GM12878 (cell line): ENCODE data around the gene DDX46. TPM values are rescaled to one million over a fixed set of nuclear protein-coding genes. Genes with fewer than 3 reads are reported as not detected.

Source experiments
- ATAC-seq: fragments of 200-7000 bp; cut with Tn5 transposase; 3 replicates; pipeline ENCODE4 v1.9.1; 2020; ENCODE audit warnings: mild to moderate bottlenecking, moderate library complexity
- BruUV-seq: library from RNA; stranded (reverse); fragments of 400-500 nt; replicated peaks from 2 replicates; lab custom pipeline; 2021; lab: Mats Ljungman, UMichigan
- CTCF ChIA-PET: fragments of 300-600 bp; sonication (Branson Sonifier 250); formaldehyde crosslinking; extraction: SDS; loops from one replicate; lab custom pipeline; 2021; ENCODE audit warnings: inconsistent platforms; lab: Yijun Ruan, JAX
- POLR2A ChIA-PET: fragments of 350-600 bp; formaldehyde crosslinking; extraction: SDS; loops from one replicate; lab custom pipeline; 2021; ENCODE audit warnings: inconsistent platforms; lab: Charles Lee
- RAD21 ChIA-PET: fragments of 300-600 bp; sonication (Branson Sonifier 250); formaldehyde crosslinking; loops from one replicate; lab custom pipeline; 2023; ENCODE audit warnings: antibody characterized with exemption; ENCODE audit not compliant: unreplicated experiment; lab: Charles Lee
- SMC1A ChIA-PET: fragments of 300-600 bp; sonication (Branson Sonifier 250); formaldehyde crosslinking; loops from one replicate; lab custom pipeline; 2023; ENCODE audit not compliant: unreplicated experiment, uncharacterized antibody; lab: Charles Lee
- DNase-seq: peaks from one replicate; pipeline ENCODE4 v3.0.0-alpha.2; 2011; ENCODE audit warnings: low read depth, low spot score
- FAIRE-seq: peaks from 3 replicates; lab custom pipeline; 2011; peaks lifted over from hg19 to GRCh38; lab: Jason Lieb, UNC
- H2AFZ ChIP-seq: 2 replicates; pipeline ENCODE4 v1.6.0; 2011; ENCODE audit warnings: low read depth, low read length, control low read depth; ENCODE audit not compliant: control insufficient read depth
- H3K27ac ChIP-seq: 2 replicates; pipeline ENCODE4 v1.5.1; 2011; ENCODE audit warnings: control low read depth; ENCODE audit not compliant: control insufficient read depth, insufficient read depth
- H3K27me3 ChIP-seq, 2 experiments: replicated peaks in 1 of 2; 2 replicates each; pipeline versions ENCODE4 v1.6.0 to v1.6.1; 2011; ENCODE audit warnings: low read length in 1 of 2; ENCODE audit not compliant: control insufficient read depth in 2 of 2, insufficient read depth in 2 of 2
- H3K36me3 ChIP-seq, 2 experiments: 2 replicates each; pipeline ENCODE4 v1.5.1; 2011; ENCODE audit warnings: low read length in 1 of 2; ENCODE audit not compliant: control insufficient read depth in 2 of 2, insufficient read depth in 2 of 2
- H3K4me1 ChIP-seq: 2 replicates; pipeline ENCODE4 v1.6.1; 2011; ENCODE audit warnings: mild to moderate bottlenecking, low read length, moderate library complexity, mixed read lengths; ENCODE audit not compliant: control insufficient read depth, insufficient read depth
- H3K4me2 ChIP-seq: 2 replicates; pipeline ENCODE4 v1.6.0; 2011; ENCODE audit warnings: control low read depth; ENCODE audit not compliant: control insufficient read depth, insufficient read depth
- H3K4me3 ChIP-seq: fragments of 200-600 bp; sonication (generic); 2 replicates; pipeline ENCODE4 v1.5.1; 2016
- H3K79me2 ChIP-seq: 2 replicates; pipeline ENCODE4 v1.6.0; 2011; ENCODE audit warnings: low read length; ENCODE audit not compliant: control insufficient read depth, insufficient read depth
- H3K9ac ChIP-seq: 2 replicates; pipeline ENCODE4 v1.8.0; 2011; ENCODE audit warnings: low read length, control low read depth, mixed read lengths; ENCODE audit not compliant: control insufficient read depth, insufficient read depth
- H3K9me3 ChIP-seq: replicated peaks from 3 replicates; pipeline ENCODE4 v1.5.1; 2011; ENCODE audit warnings: mild to moderate bottlenecking, low read length; ENCODE audit not compliant: control insufficient read depth, insufficient read depth
- H4K20me1 ChIP-seq: 2 replicates; pipeline ENCODE4 v1.6.0; 2011; ENCODE audit not compliant: control insufficient read depth, insufficient read depth
- BACH1 ChIP-seq: fragments of 450-650 bp; IDR thresholded peaks from 2 replicates; pipeline ENCODE4 v1.6.1; 2017; ENCODE audit warnings: mild to moderate bottlenecking, borderline replicate concordance
- BHLHE40 ChIP-seq, 2 experiments: fragments of 450-650 bp in 1 of 2; IDR thresholded peaks; 2 replicates each; pipeline ENCODE4 v1.6.1; 2011 to 2017; ENCODE audit warnings: low read depth in 2 of 2, borderline replicate concordance in 1 of 2, improper control_type of control experiment in 1 of 2, low read length in 1 of 2, mild to moderate bottlenecking in 1 of 2
- CHD2 ChIP-seq: IDR thresholded peaks from 2 replicates; pipeline ENCODE4 v1.6.1; 2011; ENCODE audit warnings: low read depth, low read length, improper control_type of control experiment, borderline replicate concordance
- CREM ChIP-seq: IDR thresholded peaks from 2 replicates; pipeline ENCODE4 v1.6.1; 2014; ENCODE audit warnings: antibody characterized with exemption, low read depth
- KLF5 ChIP-seq: fragments of 450-650 bp; IDR thresholded peaks from 2 replicates; pipeline ENCODE4 v1.6.1; 2014; ENCODE audit warnings: mild to moderate bottlenecking; ENCODE audit not compliant: partially characterized antibody
- LARP7 ChIP-seq: fragments of 450-650 bp; IDR thresholded peaks from 2 replicates; pipeline ENCODE4 v1.6.1; 2017; ENCODE audit warnings: mild to moderate bottlenecking
- MLLT1 ChIP-seq: fragments of 450-650 bp; IDR thresholded peaks from 2 replicates; pipeline ENCODE4 v1.6.1; 2016; ENCODE audit warnings: mild to moderate bottlenecking
- NBN ChIP-seq: fragments of 450-650 bp; IDR thresholded peaks from 2 replicates; pipeline ENCODE4 v1.6.1; 2016
- NRF1 ChIP-seq: conservative IDR thresholded peaks from 2 replicates; pipeline ENCODE4 v1.6.1; 2011; ENCODE audit warnings: mild to moderate bottlenecking, low read depth, low read length, improper control_type of control experiment
- PBX3 ChIP-seq: IDR thresholded peaks from 2 replicates; pipeline ENCODE4 v1.6.1; 2011; ENCODE audit warnings: mild to moderate bottlenecking, low read depth, low read length, moderate library complexity; ENCODE audit not compliant: insufficient replicate concordance
- POU2F2 ChIP-seq: IDR thresholded peaks from 3 replicates; pipeline ENCODE4 v1.6.1; 2011; ENCODE audit warnings: low read depth, mild to moderate bottlenecking, low read length, borderline replicate concordance
- RB1 ChIP-seq: fragments of 450-650 bp; formaldehyde crosslinking; IDR thresholded peaks from 2 replicates; pipeline ENCODE4 v1.6.1; 2017; ENCODE audit warnings: mild to moderate bottlenecking, borderline replicate concordance
- SKIL ChIP-seq: fragments of 450-650 bp; IDR thresholded peaks from 2 replicates; pipeline ENCODE4 v1.6.1; 2017; ENCODE audit warnings: mild to moderate bottlenecking, low read depth, inconsistent platforms; ENCODE audit not compliant: poor library complexity, severe bottlenecking
- SMC3 ChIP-seq: IDR thresholded peaks from 2 replicates; pipeline ENCODE4 v1.6.1; 2011; ENCODE audit warnings: low read length, improper control_type of control experiment, borderline replicate concordance
- TBL1XR1 ChIP-seq: IDR thresholded peaks from 2 replicates; pipeline ENCODE4 v1.6.1; 2012; ENCODE audit warnings: low read depth, low read length, improper control_type of control experiment
- TCF3 ChIP-seq: IDR thresholded peaks from 2 replicates; pipeline ENCODE4 v1.6.1; 2012; ENCODE audit warnings: low read depth, mild to moderate bottlenecking, low read length, borderline replicate concordance; ENCODE audit not compliant: insufficient read depth
- ZNF622 ChIP-seq: fragments of 450-650 bp; IDR thresholded peaks from 2 replicates; pipeline ENCODE4 v1.6.1; 2017; ENCODE audit warnings: mild to moderate bottlenecking, inconsistent platforms
- WGBS: methylation state at CpG from one replicate; pipeline ENCODE4 v1.1.6; 2016; ENCODE audit warnings: low lambda C conversion rate; ENCODE audit not compliant: insufficient replicate concordance, insufficient coverage; ENCODE audit errors: missing lambda C conversion rate; 5-methylcytosine and 5-hydroxymethylcytosine counted together
- in situ Hi-C: fragments of 300-500 bp; cut with MboI; formaldehyde crosslinking; loops from 9 replicates; pipeline ENCODE4 v1.14.3; 2018; ENCODE audit warnings: mixed read lengths
- intact Hi-C: fragments of 100-400 bp; cut with micrococcal nuclease; formaldehyde crosslinking; loops from one replicate; pipeline ENCODE4 v1.14.2; 2022; ENCODE audit not compliant: unreplicated experiment
- polyA plus RNA-seq, 11 experiments: library from polyadenylated mRNA; depleted of rRNA in 4 of 11; unstranded in 6 of 11; stranded (reverse) in 5 of 11; fragments of >200 nt; fragmentation: Nextera tagmentation in 4 of 11; fragmentation: Illumina TruSeq in 1 of 11; extraction: Ambion mirVana in 4 of 11; extraction: Trizol in 1 of 11; gene quantifications; 1 replicate in 1 of 11; 2 replicates in 10 of 11; pipeline versions ENCODE4 v1.2.1 to v1.2.3, GENCODE V29; 2011 to 2016; ENCODE audit warnings: inconsistent platforms in 2 of 11, missing spikeins in 2 of 11, low read depth in 1 of 11
- total RNA-seq, 4 experiments: library from RNA; depleted of rRNA in 3 of 4; stranded (reverse); fragments of >200 nt in 3 of 4; fragmentation: Illumina TruSeq in 1 of 4; extraction: Trizol in 1 of 4; gene quantifications; 2 replicates each; pipeline versions ENCODE4 v1.2.1 to v1.2.3, GENCODE V29; 2013 to 2021

The DDX46 gene
- total and polyA plus RNA-seq, 10 of the 15 experiments (the other 5 are each of a cell fraction or from before 2014, with no cell fraction given), result 23.0 to 77.1 (median 42.2) TPM

DNA sequence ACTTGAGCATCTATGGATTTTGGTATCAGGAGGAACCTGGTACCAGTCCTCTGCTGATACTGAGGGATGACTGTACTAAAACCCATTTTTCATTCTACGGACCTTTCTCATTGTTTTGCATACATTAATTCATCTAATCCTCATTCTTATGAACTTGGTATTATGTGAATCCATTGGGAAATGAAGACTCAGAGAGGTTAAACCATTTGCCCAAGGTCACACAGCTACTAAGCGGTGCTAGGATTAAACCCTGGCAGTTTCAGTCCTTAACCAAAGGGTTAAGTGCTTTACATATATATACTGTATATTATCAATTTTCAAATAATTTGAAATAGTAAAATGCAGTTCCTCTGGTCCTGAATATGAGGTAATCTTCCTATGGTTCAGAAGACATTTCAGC, 16.4 kb upstream of the DDX46 start:
- ChIA-PET RAD21 (no interaction called here), CTCF (interaction anchor here (5.3 kb wide), 1 partner anchor 15 kb away, joined by 71 read pairs; the partner anchor contains the start of gene DDX46), SMC1A (interaction anchor here (0.7 kb wide), 1 partner anchor 155 kb away, joined by 3 read pairs; no protein-coding TSS in a partner anchor), POLR2A (interaction anchor here (0.6 kb wide), 1 partner anchor 135 kb away, joined by 5 read pairs; no protein-coding TSS in a partner anchor)
- WGBS, result 98% methylated on average over 2 of the region's 2 CpGs
- in situ Hi-C loops (loop anchor here (25.0 kb wide), 1 partner anchor 445 kb away; no protein-coding TSS in a partner anchor), intact Hi-C loops (no loop called here)
- no peak overlapping the region; the same call in 1 of the 2 replicates for H3K4me2 ChIP-seq
- no TSS peak for BruUV-seq
- DNase-seq (no peak), FAIRE-seq (no peak), ATAC-seq (no peak)
- no peak overlapping the region for H3K9ac ChIP-seq
- peaks cover 29% of the 10 kb centered on the region for H3K79me2 ChIP-seq
- no peak overlapping the region for H2AFZ ChIP-seq
- H3K9me3 ChIP-seq, result no peaks in the 10 kb centered on the region
- no peak overlapping the region for H3K27ac ChIP-seq
- H3K36me3 ChIP-seq, result no peaks in the 10 kb centered on the region; a peak in 1 of 4 replicates
- H3K4me1 ChIP-seq, result no peaks in the 10 kb centered on the region
- H3K4me3 ChIP-seq, result no peak overlapping the region
- H3K27me3 ChIP-seq, result no peaks in the 10 kb centered on the region
- H4K20me1 ChIP-seq, result no peaks in the 10 kb centered on the region
- TF ChIP-seq KLF5 (no peak), TBL1XR1 (no peak), MLLT1 (no peak), NBN (no peak), TCF3 (no peak), POU2F2 (no peak), CHD2 (no peak), BHLHE40 (IDR thresholded peaks at IDR 0.05; ENCODE audit: borderline replicate concordance in 1 of 2, low read depth in 2 of 2, low read length in 1 of 2) (no peak), BACH1 (no peak), RB1 (no peak), CREM (no peak), SMC3 (no peak), NRF1 (no peak), SKIL (no peak), PBX3 (no peak), LARP7 (no peak), ZNF622 (no peak)
